ENCODE data around the gene CTNNAL1. TPM values are rescaled to one million over a fixed set of nuclear protein-coding genes. Genes with fewer than 3 reads are reported as not detected.

The CTNNAL1 gene
- total and polyA plus RNA-seq, 9 of the 15 experiments (the other 6 are each of a cell fraction or from before 2014, with no cell fraction given): 23.2 to 78.0 (median 46.7) TPM

DNA sequence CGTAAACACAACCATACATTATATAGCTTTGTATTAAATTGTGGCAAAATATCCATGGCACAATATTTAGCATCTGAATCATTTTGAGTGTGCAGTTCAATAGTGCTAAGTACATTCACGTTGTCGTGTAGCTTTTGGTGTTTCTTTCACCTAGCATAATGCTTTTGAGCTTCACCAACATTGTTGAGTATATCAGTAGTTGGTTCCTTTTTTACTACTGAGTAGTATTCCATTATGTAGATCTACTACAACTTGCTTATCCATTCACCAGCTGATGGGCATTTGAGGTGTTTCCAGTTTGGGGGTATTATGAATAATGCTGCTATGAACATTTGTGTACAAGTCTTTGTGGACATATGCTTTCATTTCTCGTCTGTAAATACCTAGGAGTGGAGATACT is 27.3 kb upstream of the CTNNAL1 start:
- Histone ChIP-seq H3K4me1 (replicated peaks in 1 of 2; ENCODE audit: control insufficient read depth in 2 of 2, insufficient read depth in 2 of 2, low read length in 2 of 2) (peaks cover 0 to 3% of the 10 kb centered on the region in 2 experiments; a peak in 2 of 5 replicates), H3K79me2 (ENCODE audit: control insufficient read depth, insufficient read depth, low read length) (no peaks in the 10 kb centered on the region), H3K4me2 (ENCODE audit: insufficient read depth, low read length) (no peak overlapping the region), H4K20me1 (replicated peaks; ENCODE audit: control insufficient read depth, insufficient read depth, low read length) (no peaks in the 10 kb centered on the region), H3K9ac (ENCODE audit: insufficient read depth in 1 of 2, low read depth in 2 of 2, low read length in 2 of 2) (no peak overlapping the region), H3K27ac (ENCODE audit: extremely low read depth, low read depth, low read length) (no peak overlapping the region), H3K27me3 (ENCODE audit: control insufficient read depth in 2 of 2, insufficient read depth in 2 of 2, low read length in 2 of 2) (no peaks in the 10 kb centered on the region), H3K4me3 (no peak overlapping the region), H3K9me1 (ENCODE audit: control insufficient read depth, insufficient read depth, low read length) (no peaks in the 10 kb centered on the region), H3K36me3 (ENCODE audit: control insufficient read depth, insufficient read depth, low read length) (peaks cover 84% of the 10 kb centered on the region), H3K9me3 (replicated peaks; ENCODE audit: control insufficient read depth, insufficient read depth, low read depth, low read length) (no peaks in the 10 kb centered on the region), H2AFZ (ENCODE audit: low read depth, low read length) (no peak overlapping the region)
- WGBS (ENCODE audit: insufficient coverage, low coverage, missing lambda C conversion rate): 96% methylated on average over 4 of the region's 4 CpGs
- DNase-seq (ENCODE audit: extremely low read depth in 1 of 4, low spot score in 3 of 4) (no peak), ATAC-seq (no peak), FAIRE-seq (no peak)
- in situ Hi-C loops (cut with MboI): no loop called here
- intact Hi-C loops (cut with micrococcal nuclease): no loop called here
- CTCF ChIA-PET (ENCODE audit: low intra/inter-chr PET ratio): no interaction called here
- BruUV-seq (replicated peaks): TSS peak; percentile 5
- POLR2A ChIA-PET: interaction anchor here (0.9 to 1.0 kb wide), 2 partner anchors 12 kb away, joined by 3 read pairs; no protein-coding TSS in a partner anchor
- TF ChIP-seq HNRNPL (IDR thresholded peaks at IDR 0.05; ENCODE audit: low read depth, low read length) (no peak), CBFA2T3 (IDR thresholded peaks at IDR 0.05) (no peak), IRF2 (CRISPR knock-in tag; IDR thresholded peaks at IDR 0.05) (no peak), TCF7L2 (IDR thresholded peaks at IDR 0.05; ENCODE audit: low read depth, low read length) (no peak), ZNF146 (CRISPR knock-in tag; IDR thresholded peaks at IDR 0.05; ENCODE audit: unreplicated experiment) (peak; percentile 70)

- peaks cover 0 to 3% of the 10 kb centered on the region in 2 experiments; a peak in 2 of 5 replicates for H3K4me1 ChIP-seq (replicated peaks in 1 of 2; ENCODE audit: control insufficient read depth in 2 of 2, insufficient read depth in 2 of 2, low read length in 2 of 2)
- in situ Hi-C loops (cut with MboI): no loop called here
- POLR2A ChIA-PET: no interaction called here
- H3K79me2 ChIP-seq (ENCODE audit: control insufficient read depth, insufficient read depth, low read length): no peaks in the 10 kb centered on the region
- FAIRE-seq: no peak
- no peak for ATAC-seq
- DNase-seq (ENCODE audit: extremely low read depth in 1 of 4, low spot score in 3 of 4): no peak
- WGBS (ENCODE audit: insufficient coverage, low coverage, missing lambda C conversion rate): 75% methylated on average over 4 of the region's 4 CpGs
- BruUV-seq (replicated peaks): no TSS peak
- peak overlapping the region; percentile 27; the same call in 1 of the 3 replicates for H3K27ac ChIP-seq (ENCODE audit: extremely low read depth, low read depth, low read length)
- CTCF ChIA-PET (ENCODE audit: low intra/inter-chr PET ratio): no interaction called here
- H3K27me3 ChIP-seq (ENCODE audit: control insufficient read depth in 2 of 2, insufficient read depth in 2 of 2, low read length in 2 of 2): no peaks in the 10 kb centered on the region
- no peak overlapping the region for H3K9ac ChIP-seq (ENCODE audit: insufficient read depth in 1 of 2, low read depth in 2 of 2, low read length in 2 of 2)
- no peaks in the 10 kb centered on the region for H3K9me3 ChIP-seq (replicated peaks; ENCODE audit: control insufficient read depth, insufficient read depth, low read depth, low read length)
- peaks cover 82% of the 10 kb centered on the region for H3K36me3 ChIP-seq (ENCODE audit: control insufficient read depth, insufficient read depth, low read length)
- intact Hi-C loops (cut with micrococcal nuclease): no loop called here
- no peaks in the 10 kb centered on the region for H3K9me1 ChIP-seq (ENCODE audit: control insufficient read depth, insufficient read depth, low read length)
- H3K4me2 ChIP-seq (ENCODE audit: insufficient read depth, low read length): no peak overlapping the region
- H2AFZ ChIP-seq (ENCODE audit: low read depth, low read length): no peak overlapping the region
- H4K20me1 ChIP-seq (replicated peaks; ENCODE audit: control insufficient read depth, insufficient read depth, low read length): no peaks in the 10 kb centered on the region
- no peak for TF ChIP-seq ZBTB1 (CRISPR knock-in tag; IDR thresholded peaks at IDR 0.05; ENCODE audit: borderline replicate concordance, low read depth)
- no peak overlapping the region for H3K4me3 ChIP-seq
Observed at GRCh38 chr9:109039539-109039938, 26.2 kb upstream of the CTNNAL1 start.
